Stimulated activated CD8-positive, alpha-beta memory T cell treated with anti-CD3 and anti-CD28 coated beads, Interleukin-2, amount 100 ng/mL, for 48 hours (primary cell): ENCODE data around the gene NUDC.
"Not testable (repeated sequence)": the region's sequence is repeated elsewhere in the genome, so short reads cannot be mapped to it uniquely, and the experiment has no call there.

Experiments
- DNase-seq, 2 donors: peaks; one replicate each; pipeline ENCODE4 v3.0.0-alpha.2; 2020; ENCODE audit warnings: low read depth in 2 of 2

The NUDC gene

DNA sequence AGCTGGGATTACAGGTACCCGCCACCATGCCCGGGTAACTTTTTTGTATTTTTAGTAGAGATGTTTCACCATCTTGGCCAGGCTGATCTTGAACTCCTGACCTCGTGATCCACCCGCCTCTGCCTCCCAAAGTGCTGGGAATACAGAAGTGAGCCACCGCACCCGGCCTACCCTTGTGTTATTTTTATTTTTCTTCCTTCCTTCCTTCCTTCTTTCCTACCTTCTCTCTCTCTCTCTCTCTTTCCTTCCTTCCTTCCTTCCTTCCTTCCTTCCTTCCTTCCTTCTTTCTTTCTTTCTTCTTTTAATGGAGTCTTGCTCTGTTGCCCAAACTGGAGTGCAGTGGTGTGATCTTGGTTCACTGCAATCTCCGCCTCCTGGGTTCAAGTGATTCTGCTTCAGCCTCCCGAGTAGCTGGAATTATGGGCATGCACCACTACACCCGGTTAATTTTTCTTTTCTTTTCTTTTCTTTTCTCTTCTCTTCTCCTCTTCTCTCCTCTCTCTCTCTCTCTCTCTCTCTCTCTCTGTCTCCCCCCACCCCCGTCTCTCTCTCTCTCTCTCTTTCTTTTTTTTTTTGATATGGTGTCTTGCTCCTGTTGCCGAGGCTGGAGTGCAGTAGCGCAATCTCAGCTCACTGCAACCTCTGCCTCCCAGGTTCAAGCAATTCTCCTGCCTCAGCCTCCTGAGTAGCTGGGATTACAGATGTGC is 68.0 kb downstream of the NUDC start:
- not testable (repeated sequence) for DNase-seq

DNA sequence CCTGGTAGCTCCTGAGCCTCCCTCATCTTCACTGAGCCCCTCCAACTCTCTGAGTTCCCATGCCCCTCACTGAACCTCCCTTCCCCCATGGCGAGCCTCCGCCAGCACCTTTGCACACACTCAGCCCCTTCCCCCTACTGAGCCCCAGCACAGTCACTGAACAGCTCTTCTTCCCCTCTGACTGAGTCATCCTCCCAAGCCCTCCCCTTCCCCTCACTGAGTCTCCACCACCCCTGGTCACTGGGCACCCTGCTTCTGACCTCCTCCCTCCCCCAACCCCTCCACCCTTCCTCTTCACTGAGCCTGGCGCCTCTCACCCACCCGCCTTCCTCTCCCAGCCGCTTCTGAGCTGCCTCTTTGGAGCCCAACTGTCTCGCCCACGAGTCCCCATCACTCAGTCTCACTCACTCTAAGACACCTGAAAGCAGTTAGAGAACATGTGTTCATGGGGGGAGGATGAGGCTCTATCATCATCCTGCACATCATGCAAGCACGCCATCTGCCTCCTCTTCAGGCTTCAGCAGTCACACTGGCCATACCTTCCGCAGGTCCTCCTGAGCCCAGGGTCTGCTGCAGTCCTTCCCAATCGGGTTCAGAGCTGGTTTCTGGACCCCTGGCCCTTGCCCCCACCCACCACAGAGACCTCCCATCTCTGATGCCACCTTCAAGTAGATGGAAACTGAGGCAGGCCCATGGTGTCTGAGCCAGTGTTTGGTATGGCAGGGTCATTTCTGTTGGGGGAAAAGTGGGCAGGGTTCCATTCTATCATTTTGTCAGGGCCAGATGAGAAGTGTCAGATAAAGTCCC is 70.0 kb downstream of the NUDC start:
- no peak for DNase-seq

DNA sequence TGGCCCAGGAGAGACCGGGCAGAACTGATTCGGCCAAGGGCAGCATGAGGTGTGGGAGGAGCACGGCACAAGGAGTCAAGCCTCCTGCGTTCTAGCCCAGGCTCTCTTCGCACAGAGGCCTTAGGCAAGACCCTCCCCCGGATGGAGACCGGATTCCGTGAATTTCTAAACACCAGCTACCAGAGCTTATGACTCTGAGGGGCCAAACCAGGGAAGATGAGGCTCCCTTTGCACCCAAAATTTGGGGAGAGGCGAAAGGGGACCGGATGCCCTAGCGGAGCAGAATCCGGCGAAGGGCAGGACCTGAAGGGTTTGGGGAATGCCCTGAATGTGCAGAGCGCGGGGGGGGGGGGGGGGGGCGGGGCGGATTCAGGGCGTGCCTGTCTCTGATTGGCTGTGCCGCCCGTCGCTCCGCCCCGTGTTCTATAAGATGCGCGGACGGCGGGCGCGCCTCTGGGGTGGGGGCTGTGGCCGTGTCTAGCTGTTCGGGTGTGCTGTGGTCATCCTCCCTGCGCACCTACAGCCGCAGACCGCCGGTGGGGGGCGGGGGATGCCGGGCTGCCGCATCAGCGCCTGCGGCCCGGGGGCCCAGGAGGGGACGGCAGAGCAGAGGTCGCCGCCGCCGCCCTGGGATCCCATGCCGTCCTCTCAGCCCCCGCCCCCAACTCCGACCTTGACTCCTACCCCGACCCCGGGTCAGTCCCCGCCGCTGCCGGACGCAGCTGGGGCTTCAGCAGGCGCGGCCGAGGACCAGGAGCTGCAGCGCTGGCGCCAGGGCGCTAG is 71.9 kb downstream of the NUDC start, which contains the start of gene TRNP1:
Gene TRNP1, plus strand, starts transcription at position 456 of the 783 bp plus-strand sequence. Its CDS starts 95 bp downstream, at position 551.
- DNase-seq: peak; percentile 52 to 54

DNA sequence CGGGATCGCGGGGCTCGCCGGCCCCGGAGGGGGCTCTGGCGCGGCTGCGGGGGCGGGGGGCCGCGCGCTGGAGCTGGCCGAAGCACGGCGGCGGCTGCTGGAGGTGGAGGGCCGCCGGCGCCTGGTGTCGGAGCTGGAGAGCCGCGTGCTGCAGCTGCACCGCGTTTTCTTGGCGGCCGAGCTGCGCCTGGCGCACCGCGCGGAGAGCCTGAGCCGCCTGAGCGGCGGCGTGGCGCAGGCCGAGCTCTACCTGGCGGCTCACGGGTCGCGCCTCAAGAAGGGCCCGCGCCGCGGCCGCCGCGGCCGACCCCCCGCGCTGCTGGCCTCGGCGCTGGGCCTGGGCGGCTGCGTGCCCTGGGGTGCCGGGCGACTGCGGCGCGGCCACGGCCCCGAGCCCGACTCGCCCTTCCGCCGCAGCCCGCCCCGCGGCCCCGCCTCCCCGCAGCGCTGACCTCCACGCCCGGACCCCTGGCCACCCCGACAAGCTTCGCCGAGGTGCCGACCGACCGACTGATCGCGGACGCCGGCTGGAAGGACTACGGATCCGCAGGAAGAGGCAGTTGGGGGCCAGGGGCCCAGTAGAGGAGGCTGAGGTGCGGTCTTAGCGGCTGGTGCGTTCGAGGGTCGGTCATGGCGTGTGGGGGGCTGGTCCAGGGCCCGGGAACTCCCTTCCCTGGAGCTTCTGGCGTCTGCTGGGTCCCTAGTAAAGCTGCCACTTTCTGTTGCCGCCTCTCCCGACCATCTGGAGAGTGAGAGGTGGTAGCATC is 72.7 kb downstream of the NUDC start:
- no peak for DNase-seq

DNA sequence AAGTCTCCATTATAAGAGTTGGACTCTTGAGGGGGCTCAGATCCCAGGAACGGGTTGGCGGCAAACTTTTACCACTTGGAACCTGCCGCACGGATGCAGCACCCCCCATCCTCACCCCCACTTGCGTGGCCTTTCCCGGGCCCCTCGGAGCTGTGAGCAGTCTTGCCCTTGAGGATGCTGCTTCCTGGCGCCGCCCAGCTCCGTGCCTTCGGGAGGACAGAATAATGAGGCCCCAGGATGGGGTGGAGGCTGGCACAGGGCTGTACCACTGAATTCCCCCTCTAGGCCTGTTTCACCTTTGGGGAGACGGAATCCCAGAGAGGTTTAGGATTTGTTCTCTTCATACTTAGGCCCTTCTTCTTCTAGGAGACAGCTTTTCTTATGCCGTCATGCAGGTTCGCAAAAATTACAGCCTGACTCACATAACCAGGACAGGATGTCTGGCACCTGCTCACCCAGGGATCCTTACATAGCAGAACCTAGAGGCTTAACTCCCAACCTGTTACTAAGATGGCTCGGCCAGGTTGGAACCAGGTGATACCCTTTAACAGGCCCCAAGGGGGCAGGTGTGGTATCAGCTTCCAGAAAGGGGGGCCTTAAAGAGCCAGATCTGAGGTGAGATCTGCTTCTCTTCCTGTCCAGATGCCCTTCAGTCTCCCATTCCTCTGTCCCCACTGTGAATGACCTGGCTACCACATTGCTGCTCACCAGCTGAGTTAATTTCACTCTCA is 73.4 kb downstream of the NUDC start:
- no peak for DNase-seq

DNA sequence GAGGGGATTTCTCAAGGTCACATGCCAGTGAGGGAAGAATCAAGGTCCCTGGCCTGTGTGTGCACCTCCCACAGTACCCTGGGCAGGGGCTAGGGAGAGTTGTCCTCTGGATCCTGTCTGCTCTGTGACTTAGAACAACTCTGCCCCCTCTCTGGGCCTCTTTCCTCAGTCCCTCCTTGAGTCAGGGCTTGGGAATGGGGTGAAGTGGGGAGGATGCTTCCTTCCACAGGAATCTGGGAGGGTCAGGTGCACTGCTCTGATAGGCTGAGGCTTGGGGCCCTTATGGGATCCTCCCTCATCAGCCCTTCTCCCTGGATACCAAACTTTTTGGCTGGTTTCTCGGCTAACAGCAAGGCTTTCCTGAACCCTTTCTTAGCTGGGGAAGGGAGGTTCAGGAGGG is 74.5 kb downstream of the NUDC start:
- no peak for DNase-seq
